A549 (cell line): Measurements from ENCODE around the gene CELF3.

Source experiments
- CHD2 ChIP-seq: fragments of 150-350 bp; IDR thresholded peaks from 2 replicates; pipeline ENCODE4 v1.6.1; 2014; ENCODE audit warnings: low read length; ENCODE audit not compliant: partially characterized antibody
- EP300 ChIP-seq, 2 experiments: fragments of >200 bp; sonication (Bioruptor Twin); formaldehyde crosslinking; IDR thresholded peaks; 2 replicates in 1 of 2; 3 replicates in 1 of 2; pipeline ENCODE4 v1.6.1; 2016 to 2017
- HDAC2 ChIP-seq: fragments of 200-600 bp; sonication (generic); IDR thresholded peaks from 2 replicates; pipeline ENCODE4 v1.6.1; 2016
- JUN ChIP-seq, 2 experiments: fragments of >200 bp; sonication (Bioruptor Twin); formaldehyde crosslinking; IDR thresholded peaks; 2 replicates in 1 of 2; 3 replicates in 1 of 2; pipeline ENCODE4 v1.6.1; 2016 to 2017
- KDM1A ChIP-seq: fragments of 200-600 bp; sonication (generic); IDR thresholded peaks from 2 replicates; pipeline ENCODE4 v1.6.1; 2016; ENCODE audit warnings: low read depth, mild to moderate bottlenecking
- PHF8 ChIP-seq: fragments of 200-600 bp; sonication (generic); IDR thresholded peaks from 2 replicates; pipeline ENCODE4 v1.6.1; 2016; ENCODE audit warnings: low read depth, mild to moderate bottlenecking, antibody characterized with exemption, moderate library complexity, borderline replicate concordance
- TF ChIP-seq, protein P1 (sequence below): fragments of >200 bp; sonication (Bioruptor Twin); formaldehyde crosslinking; IDR thresholded peaks from 3 replicates; pipeline ENCODE4 v1.5.1; 2016
- TF ChIP-seq, protein P2 (sequence below): fragments of 250-450 bp; sonication (Bioruptor Pico); IDR thresholded peaks from 2 replicates; pipeline ENCODE4 v1.5.0; 2021; ENCODE audit warnings: mild to moderate bottlenecking, moderate library complexity, borderline replicate concordance
- TF ChIP-seq, protein P3 (sequence below): fragments of 200-600 bp; sonication (generic); IDR thresholded peaks from 2 replicates; pipeline ENCODE4 v1.6.1; 2016; ENCODE audit warnings: antibody characterized with exemption, mild to moderate bottlenecking, moderate library complexity
- TF ChIP-seq, protein P4 (sequence below): IDR thresholded peaks from 2 replicates; pipeline ENCODE4 v1.6.1; 2012

DNA sequence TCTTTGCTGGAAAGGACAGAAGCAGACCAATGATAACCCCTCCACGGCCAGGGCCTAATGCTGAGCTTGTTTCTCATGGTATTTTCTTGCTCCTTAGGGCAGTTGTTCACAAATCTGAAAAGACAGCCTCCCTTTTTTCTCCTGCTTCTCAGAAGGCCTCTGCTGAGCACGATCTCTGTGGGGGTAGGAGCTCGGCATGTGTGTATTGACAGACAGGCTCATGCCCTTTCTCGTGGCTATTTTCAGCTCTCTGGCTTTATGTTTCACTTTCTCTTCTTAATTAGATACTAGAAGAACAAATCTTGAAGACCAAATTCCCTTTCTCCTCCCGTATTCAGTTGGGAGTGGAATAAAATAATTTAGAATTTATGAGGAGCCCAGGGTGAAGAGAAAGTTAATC is 4.0 kb upstream of the CELF3 start:
- no peak for TF ChIP-seq CHD2
- TF ChIP-seq PHF8 = no peak
- TF ChIP-seq KDM1A = no peak
- TF ChIP-seq, protein P1, sequence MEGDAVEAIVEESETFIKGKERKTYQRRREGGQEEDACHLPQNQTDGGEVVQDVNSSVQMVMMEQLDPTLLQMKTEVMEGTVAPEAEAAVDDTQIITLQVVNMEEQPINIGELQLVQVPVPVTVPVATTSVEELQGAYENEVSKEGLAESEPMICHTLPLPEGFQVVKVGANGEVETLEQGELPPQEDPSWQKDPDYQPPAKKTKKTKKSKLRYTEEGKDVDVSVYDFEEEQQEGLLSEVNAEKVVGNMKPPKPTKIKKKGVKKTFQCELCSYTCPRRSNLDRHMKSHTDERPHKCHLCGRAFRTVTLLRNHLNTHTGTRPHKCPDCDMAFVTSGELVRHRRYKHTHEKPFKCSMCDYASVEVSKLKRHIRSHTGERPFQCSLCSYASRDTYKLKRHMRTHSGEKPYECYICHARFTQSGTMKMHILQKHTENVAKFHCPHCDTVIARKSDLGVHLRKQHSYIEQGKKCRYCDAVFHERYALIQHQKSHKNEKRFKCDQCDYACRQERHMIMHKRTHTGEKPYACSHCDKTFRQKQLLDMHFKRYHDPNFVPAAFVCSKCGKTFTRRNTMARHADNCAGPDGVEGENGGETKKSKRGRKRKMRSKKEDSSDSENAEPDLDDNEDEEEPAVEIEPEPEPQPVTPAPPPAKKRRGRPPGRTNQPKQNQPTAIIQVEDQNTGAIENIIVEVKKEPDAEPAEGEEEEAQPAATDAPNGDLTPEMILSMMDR = no peak
- no peak for TF ChIP-seq HDAC2
- no peak for TF ChIP-seq JUN (IDR thresholded peaks at IDR 0.05)
- TF ChIP-seq, protein P2, sequence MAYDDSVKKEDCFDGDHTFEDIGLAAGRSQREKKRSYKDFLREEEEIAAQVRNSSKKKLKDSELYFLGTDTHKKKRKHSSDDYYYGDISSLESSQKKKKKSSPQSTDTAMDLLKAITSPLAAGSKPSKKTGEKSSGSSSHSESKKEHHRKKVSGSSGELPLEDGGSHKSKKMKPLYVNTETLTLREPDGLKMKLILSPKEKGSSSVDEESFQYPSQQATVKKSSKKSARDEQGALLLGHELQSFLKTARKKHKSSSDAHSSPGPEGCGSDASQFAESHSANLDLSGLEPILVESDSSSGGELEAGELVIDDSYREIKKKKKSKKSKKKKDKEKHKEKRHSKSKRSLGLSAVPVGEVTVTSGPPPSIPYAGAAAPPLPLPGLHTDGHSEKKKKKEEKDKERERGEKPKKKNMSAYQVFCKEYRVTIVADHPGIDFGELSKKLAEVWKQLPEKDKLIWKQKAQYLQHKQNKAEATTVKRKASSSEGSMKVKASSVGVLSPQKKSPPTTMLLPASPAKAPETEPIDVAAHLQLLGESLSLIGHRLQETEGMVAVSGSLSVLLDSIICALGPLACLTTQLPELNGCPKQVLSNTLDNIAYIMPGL (CRISPR knock-in tag) = no peak
- no peak for TF ChIP-seq EP300 (IDR thresholded peaks at IDR 0.05)
- TF ChIP-seq, protein P3, sequence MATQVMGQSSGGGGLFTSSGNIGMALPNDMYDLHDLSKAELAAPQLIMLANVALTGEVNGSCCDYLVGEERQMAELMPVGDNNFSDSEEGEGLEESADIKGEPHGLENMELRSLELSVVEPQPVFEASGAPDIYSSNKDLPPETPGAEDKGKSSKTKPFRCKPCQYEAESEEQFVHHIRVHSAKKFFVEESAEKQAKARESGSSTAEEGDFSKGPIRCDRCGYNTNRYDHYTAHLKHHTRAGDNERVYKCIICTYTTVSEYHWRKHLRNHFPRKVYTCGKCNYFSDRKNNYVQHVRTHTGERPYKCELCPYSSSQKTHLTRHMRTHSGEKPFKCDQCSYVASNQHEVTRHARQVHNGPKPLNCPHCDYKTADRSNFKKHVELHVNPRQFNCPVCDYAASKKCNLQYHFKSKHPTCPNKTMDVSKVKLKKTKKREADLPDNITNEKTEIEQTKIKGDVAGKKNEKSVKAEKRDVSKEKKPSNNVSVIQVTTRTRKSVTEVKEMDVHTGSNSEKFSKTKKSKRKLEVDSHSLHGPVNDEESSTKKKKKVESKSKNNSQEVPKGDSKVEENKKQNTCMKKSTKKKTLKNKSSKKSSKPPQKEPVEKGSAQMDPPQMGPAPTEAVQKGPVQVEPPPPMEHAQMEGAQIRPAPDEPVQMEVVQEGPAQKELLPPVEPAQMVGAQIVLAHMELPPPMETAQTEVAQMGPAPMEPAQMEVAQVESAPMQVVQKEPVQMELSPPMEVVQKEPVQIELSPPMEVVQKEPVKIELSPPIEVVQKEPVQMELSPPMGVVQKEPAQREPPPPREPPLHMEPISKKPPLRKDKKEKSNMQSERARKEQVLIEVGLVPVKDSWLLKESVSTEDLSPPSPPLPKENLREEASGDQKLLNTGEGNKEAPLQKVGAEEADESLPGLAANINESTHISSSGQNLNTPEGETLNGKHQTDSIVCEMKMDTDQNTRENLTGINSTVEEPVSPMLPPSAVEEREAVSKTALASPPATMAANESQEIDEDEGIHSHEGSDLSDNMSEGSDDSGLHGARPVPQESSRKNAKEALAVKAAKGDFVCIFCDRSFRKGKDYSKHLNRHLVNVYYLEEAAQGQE = no peak
- TF ChIP-seq, protein P4, sequence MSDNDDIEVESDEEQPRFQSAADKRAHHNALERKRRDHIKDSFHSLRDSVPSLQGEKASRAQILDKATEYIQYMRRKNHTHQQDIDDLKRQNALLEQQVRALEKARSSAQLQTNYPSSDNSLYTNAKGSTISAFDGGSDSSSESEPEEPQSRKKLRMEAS = no peak
